Dendritic cell treated with granulocyte-macrophage colony-stimulating factor and Interleukin-4, amounts not matched to agents 40 ng/mL and 50 ng/mL, for 4 days (primary cell): ENCODE data around the gene CDH20.

ENCODE experiments used
- H3K27ac Mint-ChIP-seq: one replicate; pipeline ENCODE4 v1.8.0; 2022; ENCODE audit warnings: mild to moderate bottlenecking, mixed read lengths
- H3K27me3 Mint-ChIP-seq: one replicate; pipeline ENCODE4 v1.8.0; 2022; ENCODE audit warnings: mild to moderate bottlenecking, mixed read lengths
- H3K36me3 Mint-ChIP-seq: one replicate; pipeline ENCODE4 v1.8.0; 2022; ENCODE audit warnings: low read depth, mixed read lengths
- H3K4me1 Mint-ChIP-seq: one replicate; pipeline ENCODE4 v1.8.0; 2022; ENCODE audit warnings: low read depth, mixed read lengths
- H3K4me3 Mint-ChIP-seq: one replicate; pipeline ENCODE4 v1.8.0; 2022; ENCODE audit warnings: mild to moderate bottlenecking, moderate library complexity, mixed read lengths
- H3K9me3 Mint-ChIP-seq: one replicate; pipeline ENCODE4 v1.8.0; 2022; ENCODE audit warnings: mixed read lengths
- intact Hi-C: fragments of 100-400 bp; cut with micrococcal nuclease; formaldehyde crosslinking; loops from one replicate; pipeline ENCODE4 v1.15.0; 2022

CDH20 gene

GRCh38 chr18:61333271-61333745 lies at the start of gene CDH20:
Gene CDH20, plus strand, starts transcription at chr18:61333430.
- Mint-ChIP-seq H3K27me3 (peaks cover 44% of the 10 kb centered on the region), H3K27ac (no peak within 1 kb of the TSS), H3K4me1 (no peaks in the 10 kb centered on the region), H3K4me3 (no peak within 1 kb of the TSS), H3K36me3 (no peaks in the 10 kb centered on the region), H3K9me3 (no peaks in the 10 kb centered on the region)
- intact Hi-C loops, result no loop called here

DNA sequence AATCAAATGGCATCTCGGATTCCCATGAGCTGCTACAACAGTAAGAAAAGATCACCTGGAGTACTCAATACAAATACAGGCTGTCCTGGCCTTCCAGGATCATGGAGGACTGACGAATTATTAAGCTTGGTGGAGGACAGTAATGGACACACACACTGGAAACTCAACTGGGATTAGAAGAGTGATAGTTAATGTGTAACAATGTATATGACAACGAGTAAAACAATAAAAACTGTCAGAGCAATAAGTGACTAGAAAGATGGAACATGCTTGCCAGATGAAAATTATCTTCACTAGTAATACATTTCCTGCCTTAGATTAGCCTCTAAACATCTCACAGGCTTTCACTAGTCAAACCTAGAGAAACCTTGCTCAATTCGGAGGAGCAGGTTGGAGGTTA lies 49.2 kb upstream of the CDH20 start:
- intact Hi-C loops, result loop anchor here (5.0 kb wide), 1 partner anchor 957 kb away; no protein-coding TSS in a partner anchor
- Mint-ChIP-seq H3K27me3 (no peaks in the 10 kb centered on the region), H3K4me3 (no peak overlapping the region), H3K27ac (no peak overlapping the region), H3K36me3 (no peaks in the 10 kb centered on the region), H3K4me1 (no peaks in the 10 kb centered on the region), H3K9me3 (peaks cover 42% of the 10 kb centered on the region)

DNA sequence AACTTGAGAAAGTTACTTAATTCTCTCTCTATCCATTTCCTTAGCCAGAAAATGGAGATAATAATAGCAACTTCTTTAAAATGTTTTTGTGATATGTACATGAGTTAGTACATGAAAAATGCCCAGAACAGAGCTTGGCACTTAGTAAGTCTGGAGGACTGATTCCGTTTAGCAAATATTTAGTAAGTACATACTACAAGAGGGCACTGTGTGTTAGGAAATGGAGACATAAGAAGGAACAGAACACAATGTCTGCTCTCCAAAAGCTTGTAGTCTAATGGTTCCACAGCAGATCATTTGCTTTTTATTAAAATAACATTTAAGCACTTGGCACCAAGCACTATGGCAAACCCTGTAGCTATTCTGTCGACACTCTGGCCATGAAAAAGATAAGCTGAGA lies 47.5 kb upstream of the CDH20 start:
- H3K36me3 Mint-ChIP-seq, result no peaks in the 10 kb centered on the region
- no peaks in the 10 kb centered on the region for H3K27me3 Mint-ChIP-seq
- no peak overlapping the region for H3K4me3 Mint-ChIP-seq
- no peaks in the 10 kb centered on the region for H3K4me1 Mint-ChIP-seq
- intact Hi-C loops, result no loop called here
- H3K27ac Mint-ChIP-seq, result no peak overlapping the region
- peaks cover 31% of the 10 kb centered on the region for H3K9me3 Mint-ChIP-seq

- no peak overlapping the region for H3K27ac Mint-ChIP-seq
- peaks cover 22% of the 10 kb centered on the region for H3K9me3 Mint-ChIP-seq
- H3K27me3 Mint-ChIP-seq, result no peaks in the 10 kb centered on the region
- no peak overlapping the region for H3K4me3 Mint-ChIP-seq
- H3K36me3 Mint-ChIP-seq, result no peaks in the 10 kb centered on the region
- intact Hi-C loops, result no loop called here
- H3K4me1 Mint-ChIP-seq, result no peaks in the 10 kb centered on the region
Measured at GRCh38 chr18:61286867-61287266, 46.4 kb upstream of the CDH20 start.

DNA sequence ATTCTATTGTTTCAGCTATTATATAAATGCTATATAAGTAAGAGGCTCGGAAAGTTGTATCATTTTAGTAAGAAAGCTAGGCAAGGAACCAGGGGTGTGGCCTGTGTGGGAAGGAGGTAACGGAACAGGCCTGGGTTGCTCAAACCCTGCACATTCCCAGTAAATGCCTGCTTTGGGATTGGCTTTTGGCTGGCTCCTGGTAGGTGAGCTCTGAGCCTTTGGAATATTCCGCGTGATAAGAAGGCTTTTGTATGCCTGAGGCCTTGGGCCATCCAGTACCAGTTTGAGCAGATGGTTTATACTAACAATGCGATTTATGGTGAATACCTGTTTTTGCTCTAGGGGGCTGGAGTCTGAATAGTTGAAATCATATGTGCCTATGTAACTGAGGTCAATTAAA lies 42.6 kb upstream of the CDH20 start:
- Mint-ChIP-seq H3K9me3 (no peaks in the 10 kb centered on the region), H3K4me1 (no peaks in the 10 kb centered on the region), H3K27ac (no peak overlapping the region), H3K4me3 (no peak overlapping the region), H3K27me3 (no peaks in the 10 kb centered on the region), H3K36me3 (no peaks in the 10 kb centered on the region)
- intact Hi-C loops, result no loop called here

DNA sequence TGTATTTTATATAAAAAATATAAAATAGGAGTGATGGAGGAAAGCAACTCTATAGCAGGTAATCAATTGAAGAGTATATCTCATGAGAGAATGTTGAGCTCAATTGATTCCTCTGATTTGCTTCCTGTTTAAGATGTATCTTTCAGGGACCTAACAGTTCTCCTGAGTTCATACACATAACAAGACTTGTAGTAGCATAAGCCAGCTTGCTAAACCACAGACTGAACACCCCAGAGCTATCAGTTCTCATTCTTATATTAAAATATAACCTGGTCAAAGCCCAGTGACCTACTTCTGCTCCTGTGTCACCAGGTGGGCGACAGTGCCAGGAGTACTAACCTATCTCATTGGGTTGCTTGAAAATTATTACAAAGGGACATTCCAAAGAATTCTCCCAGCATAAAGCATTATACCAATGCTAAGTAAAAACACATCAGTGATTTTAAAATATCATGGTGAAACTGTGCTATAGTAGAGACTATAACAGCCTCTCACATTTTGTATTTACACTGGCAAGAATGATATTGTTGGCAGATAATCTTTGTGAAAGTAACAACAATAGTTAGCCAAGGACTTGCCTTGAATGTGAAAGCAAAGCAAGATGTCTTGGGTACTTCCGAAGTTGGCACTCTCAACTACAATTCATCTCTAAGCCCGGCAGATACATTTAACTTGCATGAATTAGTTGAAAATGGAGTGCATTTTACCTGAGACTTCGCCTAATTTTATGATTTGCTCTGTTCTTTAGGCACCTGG lies 40.8 kb upstream of the CDH20 start:
- Mint-ChIP-seq H3K4me1 (no peaks in the 10 kb centered on the region), H3K36me3 (no peaks in the 10 kb centered on the region), H3K9me3 (no peaks in the 10 kb centered on the region), H3K27ac (no peak overlapping the region), H3K27me3 (no peaks in the 10 kb centered on the region), H3K4me3 (no peak overlapping the region)
- intact Hi-C loops, result no loop called here

DNA sequence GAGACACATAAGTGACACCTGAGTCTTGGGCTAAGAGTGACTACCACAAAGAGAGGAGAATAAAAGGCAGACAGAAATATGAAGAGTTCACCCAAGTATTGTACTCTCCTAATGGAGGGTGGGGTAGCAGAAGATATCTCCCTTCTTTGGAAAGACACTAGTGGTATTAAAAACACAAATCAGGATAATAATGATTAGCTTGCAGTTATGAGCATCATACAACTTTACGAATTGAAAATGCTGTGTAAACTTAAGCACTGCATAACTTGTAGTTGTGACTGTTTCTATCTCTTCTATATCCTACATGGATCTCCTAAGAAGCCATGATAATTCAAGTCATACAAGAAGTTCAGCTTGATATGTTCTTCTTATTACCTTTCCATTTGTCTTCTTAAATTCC lies 38.1 kb upstream of the CDH20 start:
- no peaks in the 10 kb centered on the region for H3K27me3 Mint-ChIP-seq
- no peak overlapping the region for H3K27ac Mint-ChIP-seq
- H3K4me1 Mint-ChIP-seq, result no peaks in the 10 kb centered on the region
- intact Hi-C loops, result no loop called here
- H3K4me3 Mint-ChIP-seq, result no peak overlapping the region
- no peaks in the 10 kb centered on the region for H3K36me3 Mint-ChIP-seq
- H3K9me3 Mint-ChIP-seq, result no peaks in the 10 kb centered on the region

GRCh38 chr18:61308004-61308403 lies 25.2 kb upstream of the CDH20 start:
- H3K27ac Mint-ChIP-seq, result no peak overlapping the region
- H3K4me1 Mint-ChIP-seq, result no peaks in the 10 kb centered on the region
- intact Hi-C loops, result no loop called here
- H3K27me3 Mint-ChIP-seq, result no peaks in the 10 kb centered on the region
- no peak overlapping the region for H3K4me3 Mint-ChIP-seq
- no peaks in the 10 kb centered on the region for H3K9me3 Mint-ChIP-seq
- H3K36me3 Mint-ChIP-seq, result no peaks in the 10 kb centered on the region

- no peaks in the 10 kb centered on the region for H3K4me1 Mint-ChIP-seq
- no peak overlapping the region for H3K27ac Mint-ChIP-seq
- no peaks in the 10 kb centered on the region for H3K27me3 Mint-ChIP-seq
- intact Hi-C loops, result no loop called here
- no peaks in the 10 kb centered on the region for H3K9me3 Mint-ChIP-seq
- no peaks in the 10 kb centered on the region for H3K36me3 Mint-ChIP-seq
- H3K4me3 Mint-ChIP-seq, result no peak overlapping the region
Measured at GRCh38 chr18:61308795-61309393, 24.3 kb upstream of the CDH20 start.

DNA sequence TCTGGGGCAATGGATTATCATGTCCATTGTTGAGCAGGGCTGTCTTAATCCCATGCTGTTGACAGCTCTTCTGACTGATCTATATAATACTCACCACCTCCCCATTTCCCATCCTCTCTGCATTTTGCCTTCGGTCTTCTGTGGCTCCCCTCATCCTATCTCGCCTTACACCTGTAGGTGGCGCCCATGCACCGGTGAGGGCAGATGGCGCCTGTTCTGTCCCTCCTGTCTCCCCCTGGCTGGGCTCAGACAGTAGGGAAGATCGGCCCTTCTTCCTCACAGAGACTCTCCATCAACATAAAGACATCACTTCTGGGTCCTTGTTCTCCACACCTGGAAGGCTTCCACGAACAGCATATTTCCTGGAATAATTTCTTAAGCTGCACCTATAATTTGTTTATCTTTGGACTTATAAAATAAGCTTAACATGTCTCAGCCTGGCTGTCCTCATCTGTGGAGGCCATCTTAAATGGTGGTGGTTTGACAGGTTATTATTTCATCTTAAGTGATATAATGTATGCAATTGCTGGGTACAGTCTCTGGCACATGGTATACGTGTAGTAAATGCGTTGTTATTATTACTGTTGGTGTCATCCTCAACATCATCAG lies 10.9 kb upstream of the CDH20 start:
- Mint-ChIP-seq H3K4me1 (no peaks in the 10 kb centered on the region), H3K27ac (no peak overlapping the region), H3K27me3 (peaks cover 1% of the 10 kb centered on the region), H3K9me3 (no peaks in the 10 kb centered on the region), H3K36me3 (no peaks in the 10 kb centered on the region), H3K4me3 (no peak overlapping the region)
- intact Hi-C loops, result loop anchor here (5.0 kb wide), 1 partner anchor 180 kb away; no protein-coding TSS in a partner anchor

GRCh38 chr18:61323951-61324350 lies 9.3 kb upstream of the CDH20 start:
- no peak overlapping the region for H3K4me3 Mint-ChIP-seq
- H3K27ac Mint-ChIP-seq, result no peak overlapping the region
- no peaks in the 10 kb centered on the region for H3K36me3 Mint-ChIP-seq
- H3K9me3 Mint-ChIP-seq, result no peaks in the 10 kb centered on the region
- H3K4me1 Mint-ChIP-seq, result no peaks in the 10 kb centered on the region
- intact Hi-C loops, result loop anchor here (5.0 kb wide), 1 partner anchor 178 kb away; no protein-coding TSS in a partner anchor
- peaks cover 2% of the 10 kb centered on the region for H3K27me3 Mint-ChIP-seq

DNA sequence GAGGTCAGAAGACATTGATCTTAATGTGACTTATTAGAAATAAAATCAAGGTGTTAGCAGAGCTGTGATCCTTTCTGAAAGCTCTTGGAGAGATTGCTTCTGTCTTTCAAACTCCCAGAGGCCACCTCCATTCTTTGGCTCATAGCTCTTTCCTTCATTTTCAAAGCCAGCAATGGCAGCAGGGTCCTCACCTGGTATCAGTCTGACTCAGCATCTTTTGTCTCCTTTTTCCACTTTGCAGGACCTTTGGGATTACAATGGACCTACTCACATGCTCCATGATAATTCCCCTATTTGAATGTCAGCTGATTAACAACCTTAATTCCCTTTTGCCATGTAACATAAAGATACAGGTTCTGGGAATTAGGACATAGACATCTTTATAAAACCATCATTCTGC lies 6.8 kb upstream of the CDH20 start:
- intact Hi-C loops, result no loop called here

GRCh38 chr18:61329398-61329797 lies 3.8 kb upstream of the CDH20 start:
- Mint-ChIP-seq H3K27me3 (peaks cover 24% of the 10 kb centered on the region), H3K4me3 (no peak overlapping the region), H3K27ac (no peak overlapping the region), H3K9me3 (no peaks in the 10 kb centered on the region), H3K4me1 (no peaks in the 10 kb centered on the region), H3K36me3 (no peaks in the 10 kb centered on the region)
- intact Hi-C loops, result no loop called here

More for the DNA sequence above, 6.8 kb upstream of the CDH20 start:
- no peak overlapping the region for H3K27ac Mint-ChIP-seq
- H3K27me3 Mint-ChIP-seq, result peaks cover 3% of the 10 kb centered on the region
- no peaks in the 10 kb centered on the region for H3K9me3 Mint-ChIP-seq
- no peaks in the 10 kb centered on the region for H3K4me1 Mint-ChIP-seq
- H3K36me3 Mint-ChIP-seq, result no peaks in the 10 kb centered on the region
- no peak overlapping the region for H3K4me3 Mint-ChIP-seq

- Mint-ChIP-seq H3K4me3 (no peak overlapping the region), H3K9me3 (no peaks in the 10 kb centered on the region), H3K27me3 (peaks cover 39% of the 10 kb centered on the region), H3K27ac (no peak overlapping the region), H3K36me3 (no peaks in the 10 kb centered on the region), H3K4me1 (no peaks in the 10 kb centered on the region)
- intact Hi-C loops, result no loop called here
Measured at GRCh38 chr18:61331051-61331450, 2.2 kb upstream of the CDH20 start.
